Head of caudate nucleus (tissue), 42 donors: ENCODE data around the gene CAPZB.

Experiments
- DNase-seq, 42 donors: peaks; one replicate each; pipeline versions ENCODE4 v3.0.0 to v3.0.0-alpha.2; 2020 to 2021; ENCODE audit warnings: mixed read lengths in 7 of 42
- intact Hi-C: fragments of 100-400 bp; cut with DNase I; formaldehyde crosslinking; loops from one replicate; pipeline ENCODE4 v1.15.0; 2022

The CAPZB gene

GRCh38 chr1:19338323-19338762 lies 147.0 kb downstream of the CAPZB start:
- DNase-seq = no peak
- intact Hi-C loops = no loop called here

GRCh38 chr1:19337289-19337688 lies 148.1 kb downstream of the CAPZB start:
- intact Hi-C loops = no loop called here
- no peak for DNase-seq

GRCh38 chr1:19336543-19336942 lies 148.8 kb downstream of the CAPZB start:
- intact Hi-C loops = no loop called here

GRCh38 chr1:19333587-19334354 lies 151.6 kb downstream of the CAPZB start:
- no peak for DNase-seq

More at GRCh38 chr1:19336543-19336942, 148.8 kb downstream of the CAPZB start:
- no peak for DNase-seq

GRCh38 chr1:19332832-19333231 lies 152.5 kb downstream of the CAPZB start:
- intact Hi-C loops = no loop called here
- no peak for DNase-seq

More at GRCh38 chr1:19333587-19334354, 151.6 kb downstream of the CAPZB start:
- intact Hi-C loops = no loop called here

GRCh38 chr1:19331262-19331878 lies 154.0 kb downstream of the CAPZB start:
- DNase-seq = no peak
- intact Hi-C loops = no loop called here

GRCh38 chr1:19330449-19331135 lies 154.7 kb downstream of the CAPZB start:
- DNase-seq = no peak
- intact Hi-C loops = no loop called here

GRCh38 chr1:19329611-19330010 lies 155.7 kb downstream of the CAPZB start:
- DNase-seq = no peak
- intact Hi-C loops = no loop called here

GRCh38 chr1:19329188-19329587 lies 156.2 kb downstream of the CAPZB start:
- no peak for DNase-seq

GRCh38 chr1:19328486-19328885 lies 156.9 kb downstream of the CAPZB start:
- no peak for DNase-seq

More at GRCh38 chr1:19329188-19329587, 156.2 kb downstream of the CAPZB start:
- intact Hi-C loops = no loop called here

GRCh38 chr1:19327736-19328135 lies 157.6 kb downstream of the CAPZB start:
- DNase-seq = no peak
- intact Hi-C loops = no loop called here

More at GRCh38 chr1:19328486-19328885, 156.9 kb downstream of the CAPZB start:
- intact Hi-C loops = no loop called here

GRCh38 chr1:19327301-19327700 lies 158.0 kb downstream of the CAPZB start:
- no peak for DNase-seq

GRCh38 chr1:19326748-19327065 lies 158.6 kb downstream of the CAPZB start:
- DNase-seq = no peak
- intact Hi-C loops = no loop called here

More at GRCh38 chr1:19327301-19327700, 158.0 kb downstream of the CAPZB start:
- intact Hi-C loops = no loop called here

- intact Hi-C loops = no loop called here
- no peak for DNase-seq
These were observed 159.2 kb downstream of the CAPZB start for GRCh38 chr1:19325958-19326747.

- DNase-seq = no peak
- intact Hi-C loops = no loop called here
These were observed 159.9 kb downstream of the CAPZB start for GRCh38 chr1:19325368-19325957.

GRCh38 chr1:19324665-19324990 lies 160.7 kb downstream of the CAPZB start:
- DNase-seq = no peak

GRCh38 chr1:19323987-19324664 lies 161.2 kb downstream of the CAPZB start:
- intact Hi-C loops = no loop called here
- DNase-seq = no peak

More at GRCh38 chr1:19324665-19324990, 160.7 kb downstream of the CAPZB start:
- intact Hi-C loops = no loop called here

- no peak for DNase-seq
- intact Hi-C loops = no loop called here
These were observed 162.9 kb downstream of the CAPZB start for GRCh38 chr1:19322481-19322880.

GRCh38 chr1:19321071-19321470 lies 164.3 kb downstream of the CAPZB start:
- no peak for DNase-seq
- intact Hi-C loops = no loop called here
